HG02870 (cell line): ENCODE measurements around the gene NFIA.
"Not testable (repeated sequence)": the region's sequence is repeated elsewhere in the genome, so short reads cannot be mapped to it uniquely, and the experiment has no call there.

Source experiments
- ATAC-seq: cut with Tn5 transposase; IDR thresholded peaks from one replicate; pipeline ENCODE4 v1.9.1; 2021; ENCODE audit warnings: mild to moderate bottlenecking, moderate library complexity; ENCODE audit not compliant: unreplicated experiment

The NFIA gene

GRCh38 chr1:61445269-61445825 is 363.0 kb downstream of the NFIA start:
- no peak for ATAC-seq

- no peak for ATAC-seq
Observed at GRCh38 chr1:61446531-61446991, 364.2 kb downstream of the NFIA start.

DNA sequence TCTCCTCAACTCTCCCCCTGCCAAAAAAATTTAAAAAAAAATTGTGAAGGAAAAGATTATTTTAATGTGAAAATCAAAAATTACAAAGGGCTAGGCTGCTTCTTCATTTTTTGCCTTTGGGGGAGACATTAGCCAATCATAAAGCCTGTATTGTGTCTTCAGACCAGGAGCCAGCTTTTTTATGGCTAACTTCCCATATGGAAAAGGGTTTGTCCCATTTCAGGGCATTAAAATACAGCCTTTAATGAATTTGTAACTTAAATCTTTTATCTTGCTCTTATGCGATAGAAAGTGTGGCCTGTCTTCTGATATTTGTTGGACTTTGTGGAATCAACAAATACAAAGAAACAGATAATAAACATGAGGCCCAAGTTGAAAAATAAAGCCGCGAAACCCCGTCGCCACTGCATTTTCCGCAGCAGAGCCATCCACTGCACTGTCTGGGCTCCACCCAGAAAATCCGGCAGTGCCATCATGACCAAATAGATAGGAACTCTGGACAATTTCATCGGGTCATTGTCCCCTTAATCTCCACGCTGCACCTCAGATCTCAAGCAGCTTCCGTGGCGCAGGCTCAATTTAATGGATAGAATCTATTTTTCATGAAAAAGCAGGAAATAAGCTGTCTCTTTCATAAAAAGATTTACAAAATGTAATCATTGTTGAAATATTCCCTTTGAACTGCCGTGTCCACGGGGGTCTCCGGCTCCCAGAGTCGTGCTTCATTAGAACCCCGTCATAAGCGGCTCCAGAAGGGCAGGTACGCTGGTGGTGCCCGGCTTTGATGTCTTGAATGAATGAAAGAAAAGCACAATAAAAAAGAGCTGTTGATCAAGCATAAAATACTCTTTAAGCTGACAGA is 365.0 kb downstream of the NFIA start:
- no peak for ATAC-seq

DNA sequence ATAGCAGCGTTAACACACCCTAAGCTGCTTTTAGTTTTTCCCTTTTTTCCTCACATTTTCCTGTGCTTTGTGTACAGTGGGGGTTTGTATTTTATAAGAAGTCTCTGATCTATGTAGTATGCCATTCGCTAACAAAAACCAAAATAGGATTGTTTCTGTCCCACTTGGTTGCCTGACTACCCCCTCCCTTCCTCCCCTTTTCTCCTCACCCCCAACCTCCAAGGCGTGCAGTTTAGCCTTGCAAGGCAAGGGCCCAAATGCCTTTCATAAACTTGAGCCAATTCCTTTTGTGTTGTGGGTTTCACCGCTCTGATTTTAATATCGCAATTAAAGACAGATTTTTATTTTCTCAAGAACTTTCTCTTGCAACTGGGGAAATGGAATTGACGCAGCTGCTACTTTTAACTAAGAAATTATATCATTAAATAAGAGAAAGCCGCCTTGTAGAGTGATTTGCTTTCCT is 365.6 kb downstream of the NFIA start:
- no peak for ATAC-seq

DNA sequence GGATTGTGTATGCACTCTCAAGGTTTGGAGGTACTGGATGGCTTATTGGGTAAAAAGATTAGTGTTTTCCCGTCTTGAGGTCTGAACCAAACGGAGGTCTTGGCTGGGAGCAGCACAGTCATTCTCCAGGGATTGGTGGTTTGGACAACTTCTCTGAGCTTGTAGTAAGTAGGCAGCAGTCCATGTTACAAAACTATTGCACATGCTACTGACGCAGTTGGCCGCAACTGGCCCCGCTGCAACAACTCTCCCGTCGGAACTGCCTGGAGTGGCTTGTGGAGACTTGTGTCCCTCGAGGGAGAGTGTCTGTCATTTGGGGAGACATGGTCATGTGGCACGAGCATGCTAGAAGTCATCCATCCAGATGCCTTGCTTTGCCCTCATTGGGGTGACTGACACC is 366.6 kb downstream of the NFIA start:
- ATAC-seq = no peak

- no peak for ATAC-seq
Observed at GRCh38 chr1:61449410-61449809, 367.0 kb downstream of the NFIA start.

DNA sequence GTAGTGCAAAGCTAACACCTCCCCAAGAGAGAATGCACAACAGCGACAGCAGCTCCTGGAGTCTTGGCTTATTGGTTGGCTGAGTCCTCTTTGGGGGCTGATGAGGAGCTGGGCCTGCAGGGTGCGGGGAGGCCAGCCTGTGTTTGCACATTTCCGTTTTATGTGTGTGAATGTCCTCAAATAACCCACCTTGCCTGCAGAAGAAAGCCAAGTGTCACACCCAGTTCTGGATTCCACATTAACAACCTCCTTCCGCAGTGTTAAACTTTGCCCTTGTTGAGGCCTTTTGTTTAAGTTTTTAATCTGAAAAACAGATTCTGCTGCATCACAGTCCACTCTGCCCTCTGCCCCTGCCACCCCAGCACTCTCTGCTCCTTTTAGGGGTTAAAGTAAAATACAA is 368.1 kb downstream of the NFIA start:
- no peak for ATAC-seq

DNA sequence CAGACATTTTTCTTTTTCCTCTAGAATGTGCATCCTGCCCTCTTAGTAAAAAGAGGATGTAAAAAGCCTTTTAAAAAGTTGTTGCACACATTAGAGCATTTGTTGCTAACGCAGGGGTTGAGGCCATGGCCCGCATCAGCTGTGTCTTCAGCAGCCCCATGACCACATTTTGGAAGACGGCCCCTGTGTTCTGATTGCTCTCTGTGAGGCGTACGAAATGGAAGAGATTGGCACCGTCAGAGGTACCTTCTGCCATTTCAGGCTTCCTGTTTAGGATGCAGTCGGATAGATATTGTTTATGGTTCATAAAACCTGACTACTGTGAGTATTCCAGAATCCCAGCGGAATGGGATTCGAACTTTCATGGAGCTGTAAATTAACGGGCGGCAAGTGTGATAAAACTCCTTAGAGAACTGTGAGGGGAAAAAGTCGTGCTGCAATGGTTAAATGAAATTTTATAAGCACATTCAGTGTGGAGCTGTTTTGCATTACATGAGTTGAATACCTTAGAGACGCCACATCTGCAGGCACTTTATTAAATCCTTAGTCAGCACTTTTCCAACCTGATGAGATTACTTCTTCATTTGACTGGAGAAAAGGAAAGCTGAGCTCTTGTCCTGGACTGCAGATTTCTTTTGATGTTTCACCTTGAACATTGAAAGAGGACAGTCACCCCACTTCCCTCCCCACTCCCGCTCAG is 368.7 kb downstream of the NFIA start:
- no peak for ATAC-seq

DNA sequence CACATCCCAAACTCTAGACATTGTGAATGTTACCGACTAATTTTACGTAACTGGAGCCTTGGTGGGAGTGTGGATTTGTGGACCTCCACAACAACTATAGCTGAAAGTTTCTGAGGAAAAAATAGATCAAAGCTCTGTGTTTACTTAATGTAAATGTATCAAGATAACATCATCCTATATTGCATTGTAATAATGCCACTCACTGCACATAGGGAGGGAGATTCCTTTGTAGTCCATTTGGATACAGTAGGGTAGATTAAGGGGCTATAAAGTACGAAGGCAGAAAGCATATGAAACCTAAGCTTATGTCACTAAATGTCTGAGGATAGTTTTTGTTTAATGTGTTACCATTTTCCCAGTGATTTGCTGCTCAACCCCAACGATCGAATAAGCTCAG is 369.2 kb downstream of the NFIA start:
- ATAC-seq = no peak

DNA sequence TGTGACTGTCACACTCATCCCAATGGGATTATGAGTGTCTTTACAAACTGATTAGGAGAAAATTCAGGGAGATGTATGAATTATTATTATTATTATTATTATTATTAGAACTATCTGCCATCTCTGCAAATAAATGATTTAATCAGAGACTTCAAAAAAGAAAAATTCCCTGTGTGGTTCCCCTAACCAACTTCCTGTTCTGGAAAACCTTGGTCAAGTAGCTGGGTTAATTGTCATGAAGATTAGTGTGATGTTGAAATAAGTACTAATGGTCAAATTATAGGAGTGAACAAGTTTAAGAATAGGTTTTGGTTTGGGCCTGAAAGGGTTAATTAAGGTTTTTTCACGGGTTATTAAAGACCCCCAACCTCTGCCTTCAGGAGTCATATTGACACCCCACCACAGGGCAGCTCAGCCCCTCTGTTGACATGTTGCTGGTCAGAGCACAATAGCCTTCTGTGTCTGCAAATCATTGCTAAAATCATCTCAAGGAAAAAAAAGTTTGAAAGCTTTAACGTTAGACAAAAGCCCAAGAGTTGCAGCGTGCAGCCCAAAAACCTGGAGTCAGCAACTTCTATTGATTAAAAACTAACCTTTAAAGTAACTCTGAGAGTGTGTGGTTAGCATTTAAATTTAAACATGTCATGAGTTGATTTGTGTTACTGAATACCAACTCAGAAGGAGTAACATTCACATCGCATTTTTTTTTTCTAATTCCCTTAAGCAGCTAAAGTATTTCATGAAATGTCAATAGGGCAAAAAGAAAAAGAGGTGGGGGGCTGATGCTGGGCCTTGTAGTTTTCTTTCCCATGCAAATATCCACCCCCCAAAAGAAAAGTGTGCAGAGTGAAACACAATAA is 370.0 kb downstream of the NFIA start:
- no peak for ATAC-seq

DNA sequence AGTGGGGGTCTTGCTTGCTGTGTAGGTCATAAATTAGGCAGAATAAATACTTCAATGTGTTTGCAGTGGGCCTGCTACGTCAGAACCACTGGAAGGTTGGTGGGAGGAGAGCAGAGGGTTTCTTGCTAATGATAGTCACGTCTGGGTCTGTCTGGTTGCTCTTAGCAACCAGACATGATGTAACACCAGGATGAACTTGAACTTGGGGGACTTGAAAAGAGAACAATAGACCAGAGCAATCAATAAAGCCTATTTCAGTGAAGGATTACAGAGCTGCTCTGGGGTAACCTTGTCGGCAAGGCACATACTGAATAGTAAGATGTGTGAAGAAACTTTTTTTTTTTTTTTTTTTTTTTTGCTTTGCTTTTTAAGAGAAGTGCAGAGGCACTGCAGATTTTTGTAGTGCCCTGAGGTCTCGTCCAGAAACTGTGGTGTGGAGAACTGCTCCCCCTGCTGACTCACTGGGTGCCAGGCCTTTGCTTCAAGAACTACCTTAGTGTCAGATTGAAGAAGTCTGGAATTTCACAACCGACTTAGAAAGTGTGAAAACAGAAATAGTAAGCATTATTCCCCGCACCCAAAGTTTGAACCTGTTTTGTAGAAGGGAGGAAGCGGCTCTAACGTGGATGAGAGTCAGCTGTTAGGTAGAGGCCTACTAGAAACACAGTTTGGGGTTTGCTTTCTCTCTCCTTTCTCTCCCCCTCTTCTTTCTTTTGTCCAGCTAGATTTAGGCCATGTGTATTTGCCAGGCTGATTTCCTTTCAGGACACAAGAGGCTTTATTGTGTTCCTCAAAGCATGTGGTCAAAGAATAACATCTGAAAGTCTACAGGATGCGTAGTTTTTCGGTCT is 371.0 kb downstream of the NFIA start:
- ATAC-seq = peak; percentile 89

GRCh38 chr1:61455400-61455799 is 373.0 kb downstream of the NFIA start:
- no peak for ATAC-seq

- ATAC-seq = no peak
Observed at GRCh38 chr1:61457526-61458040, 375.2 kb downstream of the NFIA start.

DNA sequence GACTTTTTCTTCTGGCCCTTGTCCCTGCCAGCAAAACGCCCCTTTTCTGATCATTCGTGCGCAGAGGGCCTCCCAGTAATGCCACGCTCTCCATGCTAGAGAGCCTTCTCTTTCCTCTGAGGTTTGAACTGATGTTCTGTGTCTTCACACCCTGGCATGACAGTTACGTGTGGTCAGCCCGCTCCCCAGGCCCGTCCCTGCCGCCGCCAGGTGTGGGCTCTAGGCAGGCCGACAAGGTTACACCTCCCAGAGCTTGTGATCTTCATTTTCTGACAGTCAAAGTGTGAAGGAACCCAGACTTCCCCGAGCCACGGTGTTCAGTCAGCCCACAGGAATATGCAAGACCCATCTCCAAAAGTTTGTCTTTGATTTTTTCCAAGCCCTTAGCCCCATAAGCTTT is 377.0 kb downstream of the NFIA start:
- no peak for ATAC-seq

DNA sequence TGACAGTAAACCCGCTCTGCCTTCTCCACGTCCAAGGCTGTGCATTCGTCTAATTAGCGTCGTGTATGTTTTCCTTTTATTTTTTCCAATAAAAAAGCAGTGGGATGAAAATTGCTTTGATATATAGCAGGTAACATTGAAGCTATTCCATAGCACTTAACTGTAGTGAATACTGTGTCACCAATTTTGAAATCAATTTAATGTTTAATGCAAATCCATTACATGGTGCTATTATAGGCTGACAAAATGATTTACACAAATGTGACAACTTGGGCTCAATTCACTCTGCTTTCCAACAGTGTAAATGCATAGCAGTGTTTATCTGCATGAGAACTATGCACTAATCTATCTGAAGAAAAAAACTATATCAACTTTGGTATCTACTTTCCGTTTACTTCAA is 377.8 kb downstream of the NFIA start:
- no peak for ATAC-seq

DNA sequence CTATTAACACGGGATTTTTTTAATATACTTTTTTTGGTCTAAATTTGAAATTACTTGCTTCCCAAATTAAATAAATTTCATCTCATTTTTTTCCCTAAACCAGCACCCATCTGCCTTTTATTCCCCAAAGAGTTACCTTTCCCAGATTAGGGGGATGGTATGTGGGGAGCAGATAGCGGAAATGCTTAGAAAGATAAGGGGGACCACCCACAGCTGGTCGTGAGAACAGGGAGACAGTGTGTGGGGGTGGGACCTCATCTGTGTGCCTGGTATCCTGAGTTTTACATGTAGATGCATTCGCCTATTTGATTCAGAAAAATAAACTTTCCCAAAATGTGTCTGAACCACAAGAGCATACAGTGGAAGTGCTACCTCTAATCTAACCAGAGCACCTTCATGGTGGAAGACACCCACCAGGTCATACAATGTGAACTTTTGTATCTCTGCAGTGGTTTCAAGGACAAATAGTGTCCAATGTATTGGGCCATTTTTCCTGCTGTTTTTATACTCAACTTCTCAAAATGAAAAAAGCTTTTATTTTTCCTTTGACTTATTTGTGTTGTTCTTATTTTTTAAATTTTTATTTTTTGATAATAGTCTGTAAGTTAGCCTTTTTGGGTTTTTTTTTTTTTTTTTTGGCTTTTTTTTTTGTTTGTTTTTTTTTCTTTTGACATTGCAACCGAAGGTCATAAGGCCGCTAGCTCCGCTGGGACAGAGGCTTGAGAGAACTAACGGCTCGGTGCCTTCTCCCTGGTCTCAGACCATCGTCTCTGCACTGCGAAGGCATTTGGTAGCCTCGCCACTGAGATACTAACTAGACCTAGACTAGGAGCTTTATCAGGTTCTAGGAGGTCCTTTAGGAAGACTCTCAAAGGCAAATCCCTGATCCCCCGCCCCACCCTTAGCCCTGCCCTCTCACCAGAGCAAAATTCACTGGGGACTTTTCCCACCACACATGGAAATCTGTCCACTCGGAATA is 379.3 kb downstream of the NFIA start:
- ATAC-seq = no peak

- ATAC-seq = no peak
Observed at GRCh38 chr1:61462628-61463027, 380.3 kb downstream of the NFIA start.

DNA sequence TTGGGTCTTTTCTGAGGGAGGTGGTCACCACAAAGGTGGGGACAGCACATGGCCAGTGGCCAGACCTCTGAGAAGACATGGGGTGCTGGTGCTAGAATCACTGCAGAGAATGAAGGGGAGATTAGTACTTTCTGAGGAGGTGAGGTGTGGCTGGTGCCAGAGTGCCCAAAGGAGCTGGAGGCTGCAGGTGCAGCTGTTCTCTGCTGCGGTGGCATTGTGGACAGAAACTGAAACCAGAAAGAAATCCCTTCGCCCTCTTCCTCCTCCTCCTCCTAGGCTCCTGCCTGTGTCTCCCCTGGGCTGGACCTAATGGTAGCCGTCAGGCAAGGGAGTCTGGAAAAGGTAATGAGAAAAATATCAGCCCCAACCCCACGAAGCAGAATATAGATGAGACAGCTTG is 380.9 kb downstream of the NFIA start:
- ATAC-seq = no peak

GRCh38 chr1:61467836-61468235 is 385.5 kb downstream of the NFIA start:
- not testable (repeated sequence) for ATAC-seq
